Prostate gland (tissue), 2 donors: Measurements from ENCODE around the gene BRD1.

Source experiments
- CTCF ChIP-seq, 4 experiments: fragments of 200-600 bp in 2 of 4; fragments of 450-650 bp in 2 of 4; sonication (generic) in 2 of 4; IDR thresholded peaks; 1 replicate in 3 of 4; 2 replicates in 1 of 4; pipeline ENCODE4 v1.5.1; 2016 to 2019; ENCODE audit warnings: antibody characterized with exemption in 4 of 4, mild to moderate bottlenecking in 2 of 4, moderate library complexity in 2 of 4
- POLR2A ChIP-seq: fragments of 450-650 bp; IDR thresholded peaks from one replicate; pipeline ENCODE4 v1.6.1; 2016; ENCODE audit warnings: antibody characterized with exemption, mild to moderate bottlenecking
- POLR2AphosphoS5 ChIP-seq: sonication (generic); formaldehyde crosslinking; IDR thresholded peaks from one replicate; pipeline ENCODE4 v1.6.1; 2017; ENCODE audit warnings: antibody characterized with exemption

GRCh38 chr22:49815641-49816091 lies 12.0 kb downstream of the BRD1 start:
- TF ChIP-seq CTCF (IDR thresholded peaks at IDR 0.05): no peak
- no peak for TF ChIP-seq POLR2A
- TF ChIP-seq POLR2AphosphoS5: no peak
